NT2/D1 (cell line): ENCODE measurements around the gene SDR9C7.
"Not testable (repeated sequence)": the region's sequence is repeated elsewhere in the genome, so short reads cannot be mapped to it uniquely, and the experiment has no call there.

Source experiments
- SUZ12 ChIP-seq: IDR thresholded peaks from 2 replicates; pipeline ENCODE4 v1.6.1; 2011; ENCODE audit not compliant: insufficient read length, insufficient read depth; ENCODE audit errors: extremely low read depth
- YY1 ChIP-seq: IDR thresholded peaks from 2 replicates; pipeline ENCODE4 v1.6.1; 2011; ENCODE audit not compliant: insufficient read length, insufficient read depth
- ZNF274 ChIP-seq: IDR thresholded peaks from 2 replicates; pipeline ENCODE4 v1.6.1; 2011; ENCODE audit warnings: mild to moderate bottlenecking, low read depth, low read length

DNA sequence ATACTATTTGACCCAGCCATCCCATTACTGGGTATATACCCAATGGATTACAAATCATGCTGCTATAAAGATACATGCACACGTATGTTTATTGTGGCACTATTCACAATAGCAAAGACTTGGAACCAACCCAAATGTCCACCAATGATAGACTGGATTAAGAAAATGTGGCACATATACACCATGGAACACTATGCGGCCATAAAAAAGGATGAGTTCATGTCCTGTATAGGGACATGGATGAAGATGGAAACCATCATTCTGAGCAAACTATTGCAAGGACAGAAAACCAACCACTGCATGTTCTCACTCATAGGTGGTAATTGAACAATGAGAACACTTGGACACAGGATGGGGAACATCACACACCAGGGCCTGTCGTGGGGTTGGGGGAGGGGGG, 40.0 kb upstream of the SDR9C7 start:
- not testable (repeated sequence) for TF ChIP-seq SUZ12, ZNF274, YY1
